Caco-2 (cell line): Measurements from ENCODE around the gene TEX13A. TPM values are rescaled to one million over a fixed set of nuclear protein-coding genes. Genes with fewer than 3 reads are reported as not detected.

Experiments
- BruUV-seq: library from RNA; stranded (reverse); fragments of 400-500 nt; replicated peaks from 2 replicates; lab custom pipeline; 2021; lab: Mats Ljungman, UMichigan
- CTCF ChIA-PET: fragments of 300-600 bp; sonication (Branson Sonifier 250); formaldehyde crosslinking; loops from one replicate; lab custom pipeline; 2022; ENCODE audit warnings: antibody characterized with exemption; lab: Charles Lee
- POLR2A ChIA-PET: fragments of 300-600 bp; sonication (Branson Sonifier 250); formaldehyde crosslinking; loops from one replicate; lab custom pipeline; 2022; ENCODE audit warnings: antibody characterized with exemption; lab: Charles Lee
- DNase-seq, 2 experiments: peaks; one replicate each; pipeline versions ENCODE4 v3.0.0 to v3.0.0-alpha.2; 2020 to 2022
- H3K27me3 ChIP-seq: replicated peaks from 2 replicates; pipeline ENCODE4 v1.6.0; 2011; ENCODE audit warnings: low read length; ENCODE audit not compliant: control insufficient read depth, insufficient read depth
- H3K36me3 ChIP-seq: 2 replicates; pipeline ENCODE4 v1.5.1; 2011; ENCODE audit warnings: low read length; ENCODE audit not compliant: control insufficient read depth, insufficient read depth
- H3K4me1 ChIP-seq: fragments of 250-450 bp; sonication (Bioruptor Pico); 2 replicates; pipeline ENCODE4 v1.5.1; 2020; ENCODE audit warnings: mild to moderate bottlenecking
- H3K4me3 ChIP-seq: 2 replicates; pipeline ENCODE4 v1.5.1; 2011; ENCODE audit warnings: low read depth, mild to moderate bottlenecking, control low read depth, low read length
- H3K9me3 ChIP-seq: fragments of 250-450 bp; sonication (Bioruptor Pico); 2 replicates; pipeline ENCODE4 v1.5.1; 2020; ENCODE audit warnings: mild to moderate bottlenecking, moderate library complexity
- H3K27ac Mint-ChIP-seq: one replicate; pipeline ENCODE4 v1.8.0; 2022; ENCODE audit warnings: mixed read lengths; ENCODE audit not compliant: unreplicated experiment
- H3K27me3 Mint-ChIP-seq: one replicate; pipeline ENCODE4 v1.8.0; 2022; ENCODE audit warnings: mixed read lengths; ENCODE audit not compliant: insufficient read depth, unreplicated experiment
- H3K36me3 Mint-ChIP-seq: one replicate; pipeline ENCODE4 v1.8.0; 2022; ENCODE audit warnings: mild to moderate bottlenecking, mixed read lengths; ENCODE audit not compliant: insufficient read depth, unreplicated experiment
- H3K4me1 Mint-ChIP-seq: one replicate; pipeline ENCODE4 v1.8.0; 2022; ENCODE audit warnings: low read depth, mixed read lengths; ENCODE audit not compliant: unreplicated experiment
- H3K4me3 Mint-ChIP-seq: one replicate; pipeline ENCODE4 v1.8.0; 2022; ENCODE audit warnings: mild to moderate bottlenecking, moderate library complexity, mixed read lengths; ENCODE audit not compliant: unreplicated experiment
- H3K9me3 Mint-ChIP-seq: one replicate; pipeline ENCODE4 v1.8.0; 2022; ENCODE audit warnings: mixed read lengths; ENCODE audit not compliant: unreplicated experiment
- CTCF ChIP-seq, 2 experiments: fragments of 200-600 bp in 1 of 2; IDR thresholded peaks; 1 replicate in 1 of 2; 2 replicates in 1 of 2; pipeline versions ENCODE4 v1.5.1 to v1.8.0; 2011 to 2022; ENCODE audit warnings: antibody characterized with exemption in 1 of 2, control low read depth in 1 of 2, inconsistent platforms in 1 of 2, low read depth in 1 of 2, low read length in 1 of 2, mild to moderate bottlenecking in 1 of 2, moderate library complexity in 1 of 2; ENCODE audit not compliant: insufficient read depth in 1 of 2, severe bottlenecking in 1 of 2, unreplicated experiment in 1 of 2
- intact Hi-C: fragments of 100-400 bp; cut with micrococcal nuclease; formaldehyde crosslinking; loops from one replicate; pipeline ENCODE4 v1.10.0; 2022; ENCODE audit not compliant: unreplicated experiment
- total RNA-seq: library from RNA; stranded (reverse); gene quantifications from 2 replicates; pipeline ENCODE4 v1.2.3, GENCODE V29; 2022

The TEX13A gene
- total RNA-seq, 1 experiment from 2014 or later = not detected

- Histone ChIP-seq H3K4me1 (no peaks in the 10 kb centered on the region), H3K27me3 (no peaks in the 10 kb centered on the region), H3K4me3 (no peak overlapping the region), H3K36me3 (no peaks in the 10 kb centered on the region), H3K9me3 (no peaks in the 10 kb centered on the region)
- Mint-ChIP-seq H3K4me3 (no peak overlapping the region), H3K27me3 (no peaks in the 10 kb centered on the region), H3K9me3 (no peaks in the 10 kb centered on the region), H3K36me3 (no peaks in the 10 kb centered on the region), H3K27ac (no peak overlapping the region), H3K4me1 (no peaks in the 10 kb centered on the region)
- ChIA-PET POLR2A (no interaction called here), CTCF (no interaction called here)
- BruUV-seq = no TSS peak
- intact Hi-C loops = no loop called here
- no peak for TF ChIP-seq CTCF (IDR thresholded peaks at IDR 0.05; ENCODE audit: insufficient read depth in 1 of 2, low read depth in 1 of 2, low read length in 1 of 2, severe bottlenecking in 1 of 2, unreplicated experiment in 1 of 2)
- no peak for DNase-seq
Measured at GRCh38 chrX:105266456-105266855, 46.0 kb upstream of the TEX13A start.

- ChIA-PET CTCF (no interaction called here), POLR2A (no interaction called here)
- intact Hi-C loops = no loop called here
- no peaks in the 10 kb centered on the region for H3K9me3 Mint-ChIP-seq
- no peaks in the 10 kb centered on the region for H3K36me3 Mint-ChIP-seq
- no peaks in the 10 kb centered on the region for H3K4me1 Mint-ChIP-seq
- TF ChIP-seq CTCF (IDR thresholded peaks at IDR 0.05; ENCODE audit: insufficient read depth in 1 of 2, low read depth in 1 of 2, low read length in 1 of 2, severe bottlenecking in 1 of 2, unreplicated experiment in 1 of 2) = no peak
- H3K9me3 ChIP-seq = no peaks in the 10 kb centered on the region
- H3K27me3 ChIP-seq = no peaks in the 10 kb centered on the region
- no peaks in the 10 kb centered on the region for H3K4me1 ChIP-seq
- H3K4me3 Mint-ChIP-seq = no peak overlapping the region
- no peak for DNase-seq
- no peak overlapping the region for H3K4me3 ChIP-seq
- no peak overlapping the region for H3K27ac Mint-ChIP-seq
- no TSS peak for BruUV-seq
- H3K36me3 ChIP-seq = no peaks in the 10 kb centered on the region
- H3K27me3 Mint-ChIP-seq = no peaks in the 10 kb centered on the region
Measured at GRCh38 chrX:105265093-105265492, 44.6 kb upstream of the TEX13A start.

DNA sequence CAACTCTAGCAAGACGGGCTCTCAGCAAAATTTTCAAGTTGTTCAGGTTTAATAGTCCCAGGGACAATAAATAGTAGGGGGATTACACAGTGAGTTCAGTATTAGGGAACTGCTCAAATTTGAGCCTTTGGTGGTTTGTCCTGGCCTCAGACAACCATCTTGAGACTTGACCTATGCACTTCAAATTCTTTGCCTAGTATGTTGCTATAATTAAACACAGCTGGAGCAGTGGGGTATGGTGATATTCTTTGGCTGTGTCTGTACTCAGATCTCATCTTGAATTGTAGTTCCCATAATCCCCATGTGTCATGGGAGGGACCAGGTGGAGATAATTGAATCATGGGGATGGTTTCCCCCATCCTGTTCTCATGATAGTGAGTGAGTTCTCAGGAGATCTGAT, 43.3 kb upstream of the TEX13A start:
- Mint-ChIP-seq H3K9me3 (no peaks in the 10 kb centered on the region), H3K36me3 (no peaks in the 10 kb centered on the region), H3K27me3 (no peaks in the 10 kb centered on the region), H3K4me1 (no peaks in the 10 kb centered on the region), H3K27ac (no peak overlapping the region), H3K4me3 (no peak overlapping the region)
- Histone ChIP-seq H3K27me3 (no peaks in the 10 kb centered on the region), H3K4me3 (no peak overlapping the region), H3K9me3 (no peaks in the 10 kb centered on the region), H3K4me1 (no peaks in the 10 kb centered on the region), H3K36me3 (no peaks in the 10 kb centered on the region)
- no TSS peak for BruUV-seq
- no peak for TF ChIP-seq CTCF (IDR thresholded peaks at IDR 0.05; ENCODE audit: insufficient read depth in 1 of 2, low read depth in 1 of 2, low read length in 1 of 2, severe bottlenecking in 1 of 2, unreplicated experiment in 1 of 2)
- no peak for DNase-seq
- POLR2A ChIA-PET = no interaction called here
- CTCF ChIA-PET = interaction anchor here (0.5 kb wide), 1 partner anchor 1358 kb away, joined by 6 read pairs; no protein-coding TSS in a partner anchor
- intact Hi-C loops = no loop called here
